Type B pancreatic cell (in vitro differentiated cells): ENCODE measurements around the gene TPP1. TPM values are rescaled to one million over a fixed set of nuclear protein-coding genes. Genes with fewer than 3 reads are reported as not detected.

Source experiments
- DNase-seq: peaks from one replicate; pipeline ENCODE4 v3.0.0; 2021; ENCODE audit warnings: mixed read lengths; ENCODE audit not compliant: unreplicated experiment; ENCODE audit errors: extremely low spot score
- H3K27ac Mint-ChIP-seq: 2 replicates; pipeline ENCODE4 v1.8.0; 2021; ENCODE audit warnings: mild to moderate bottlenecking, mixed read lengths
- H3K27me3 Mint-ChIP-seq: 2 replicates; pipeline ENCODE4 v1.8.0; 2021; ENCODE audit warnings: mixed read lengths
- H3K36me3 Mint-ChIP-seq: 2 replicates; pipeline ENCODE4 v1.8.0; 2021; ENCODE audit warnings: mixed read lengths
- H3K4me1 Mint-ChIP-seq: one replicate; pipeline ENCODE4 v1.8.0; 2021; ENCODE audit warnings: mixed read lengths; ENCODE audit not compliant: unreplicated experiment
- H3K4me3 Mint-ChIP-seq: 2 replicates; pipeline ENCODE4 v1.8.0; 2021; ENCODE audit warnings: mild to moderate bottlenecking, mixed read lengths
- H3K9me3 Mint-ChIP-seq: 2 replicates; pipeline ENCODE4 v1.8.0; 2021; ENCODE audit warnings: mixed read lengths
- total RNA-seq: library from RNA; stranded (reverse); gene quantifications from 2 replicates; pipeline ENCODE4 v1.2.1, GENCODE V29; 2021; ENCODE audit warnings: low replicate concordance
- TF ChIP-seq, protein P1 (sequence below): fragments of 200-600 bp; sonication (generic); conservative IDR thresholded peaks from 2 replicates; pipeline ENCODE4 v1.5.0; 2021; ENCODE audit warnings: antibody characterized with exemption, mild to moderate bottlenecking

TPP1 gene
- total RNA-seq, 1 donor from 2014 or later, result 72.8 TPM

DNA sequence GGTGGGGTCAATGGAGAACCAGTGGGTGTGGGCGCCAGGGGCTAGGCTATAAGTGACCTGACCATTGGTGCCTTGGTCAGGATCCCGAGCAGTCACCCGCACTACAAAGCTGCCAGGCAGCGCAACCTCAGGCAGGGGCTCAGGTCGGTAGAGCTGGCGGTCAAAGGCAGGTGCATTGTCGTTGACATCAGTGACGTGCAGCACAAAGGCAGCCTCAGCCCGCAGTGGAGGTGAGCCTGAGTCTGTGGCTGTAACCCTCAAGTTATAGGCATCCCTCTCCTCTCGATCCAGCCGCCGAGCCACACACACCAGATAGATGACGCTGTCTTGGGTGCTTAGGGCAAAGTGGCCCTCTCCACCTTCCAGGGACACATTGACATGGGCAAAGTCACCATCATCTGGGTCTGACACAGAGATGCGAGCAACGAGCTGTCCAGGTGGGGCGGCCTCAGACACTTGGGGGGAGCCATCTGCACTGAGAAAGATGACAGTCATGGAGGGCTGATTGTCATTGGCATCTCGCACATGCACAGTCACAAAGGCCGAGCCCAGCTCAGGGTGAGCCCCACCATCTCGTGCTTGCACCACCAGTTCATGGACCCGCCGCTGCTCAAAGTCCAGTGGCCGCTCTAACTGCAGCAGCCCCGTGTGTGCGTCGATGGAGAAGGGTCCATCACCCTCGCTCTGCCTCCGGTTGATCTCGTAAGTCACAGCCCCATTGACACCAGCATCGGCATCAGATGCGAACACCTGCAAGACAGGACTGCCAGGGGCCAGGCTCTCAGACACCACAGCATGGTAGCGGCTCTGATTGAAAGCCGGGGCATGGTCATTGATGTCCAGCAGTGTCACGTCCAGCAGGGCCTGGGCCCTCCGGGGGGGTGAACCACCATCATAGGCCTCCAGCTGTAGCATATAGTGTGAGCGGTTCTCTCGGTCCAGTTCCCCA lies 21.1 kb upstream of the TPP1 start:
- Mint-ChIP-seq H3K27ac (no peak overlapping the region), H3K4me1 (peaks cover 2% of the 10 kb centered on the region), H3K27me3 (no peaks in the 10 kb centered on the region), H3K9me3 (no peaks in the 10 kb centered on the region), H3K36me3 (no peaks in the 10 kb centered on the region), H3K4me3 (no peak overlapping the region)
- no peak for DNase-seq
- TF ChIP-seq, protein P1, sequence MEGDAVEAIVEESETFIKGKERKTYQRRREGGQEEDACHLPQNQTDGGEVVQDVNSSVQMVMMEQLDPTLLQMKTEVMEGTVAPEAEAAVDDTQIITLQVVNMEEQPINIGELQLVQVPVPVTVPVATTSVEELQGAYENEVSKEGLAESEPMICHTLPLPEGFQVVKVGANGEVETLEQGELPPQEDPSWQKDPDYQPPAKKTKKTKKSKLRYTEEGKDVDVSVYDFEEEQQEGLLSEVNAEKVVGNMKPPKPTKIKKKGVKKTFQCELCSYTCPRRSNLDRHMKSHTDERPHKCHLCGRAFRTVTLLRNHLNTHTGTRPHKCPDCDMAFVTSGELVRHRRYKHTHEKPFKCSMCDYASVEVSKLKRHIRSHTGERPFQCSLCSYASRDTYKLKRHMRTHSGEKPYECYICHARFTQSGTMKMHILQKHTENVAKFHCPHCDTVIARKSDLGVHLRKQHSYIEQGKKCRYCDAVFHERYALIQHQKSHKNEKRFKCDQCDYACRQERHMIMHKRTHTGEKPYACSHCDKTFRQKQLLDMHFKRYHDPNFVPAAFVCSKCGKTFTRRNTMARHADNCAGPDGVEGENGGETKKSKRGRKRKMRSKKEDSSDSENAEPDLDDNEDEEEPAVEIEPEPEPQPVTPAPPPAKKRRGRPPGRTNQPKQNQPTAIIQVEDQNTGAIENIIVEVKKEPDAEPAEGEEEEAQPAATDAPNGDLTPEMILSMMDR, result no peak

DNA sequence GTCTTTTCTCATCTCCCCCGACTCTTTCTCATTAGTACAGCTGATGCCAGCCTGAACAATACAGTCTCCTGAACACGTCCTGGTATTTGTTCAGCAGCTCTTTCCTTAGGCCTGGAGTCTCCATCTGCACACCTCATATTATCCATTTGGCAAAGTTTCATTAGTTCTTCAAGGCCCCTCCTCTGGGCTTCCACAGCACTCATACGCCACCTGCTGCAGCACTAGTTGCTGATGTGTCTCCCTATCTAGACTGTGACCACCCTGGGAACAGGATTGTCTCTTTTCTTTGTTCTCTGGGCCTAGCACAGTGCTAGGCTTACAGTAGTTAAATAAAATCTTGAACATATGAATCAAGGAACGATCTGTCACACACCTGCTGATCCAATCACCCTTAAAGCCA lies 19.2 kb upstream of the TPP1 start:
- Mint-ChIP-seq H3K27ac (no peak overlapping the region), H3K4me3 (no peak overlapping the region), H3K9me3 (no peaks in the 10 kb centered on the region), H3K27me3 (no peaks in the 10 kb centered on the region), H3K36me3 (peaks cover under 1% of the 10 kb centered on the region), H3K4me1 (peaks cover 8% of the 10 kb centered on the region)
- DNase-seq, result no peak
- TF ChIP-seq, protein P1, result no peak

DNA sequence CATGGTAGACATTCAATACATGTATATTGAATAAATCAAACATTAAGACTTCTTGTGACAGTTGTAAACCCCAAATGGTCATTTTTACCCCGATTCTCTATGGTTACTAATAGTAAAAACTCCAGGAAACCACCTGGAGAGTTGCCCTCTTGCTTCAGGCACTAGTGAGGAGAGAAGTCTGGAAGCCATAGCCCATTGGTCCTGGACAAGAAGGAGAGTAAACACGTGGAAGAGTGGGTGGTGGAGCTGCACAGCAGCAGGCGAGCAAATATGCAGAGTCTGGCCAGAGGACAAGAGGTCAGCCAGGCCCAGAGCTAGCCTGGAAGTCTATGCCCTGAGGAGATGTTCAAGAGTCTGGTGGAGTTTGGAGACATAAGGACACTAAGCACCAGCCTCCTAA lies 18.6 kb upstream of the TPP1 start:
- H3K36me3 Mint-ChIP-seq, result peaks cover 3% of the 10 kb centered on the region
- no peak for DNase-seq
- no peak overlapping the region for H3K4me3 Mint-ChIP-seq
- H3K27me3 Mint-ChIP-seq, result no peaks in the 10 kb centered on the region
- H3K4me1 Mint-ChIP-seq, result peaks cover 8% of the 10 kb centered on the region
- TF ChIP-seq, protein P1, result no peak
- H3K9me3 Mint-ChIP-seq, result no peaks in the 10 kb centered on the region
- H3K27ac Mint-ChIP-seq, result no peak overlapping the region

DNA sequence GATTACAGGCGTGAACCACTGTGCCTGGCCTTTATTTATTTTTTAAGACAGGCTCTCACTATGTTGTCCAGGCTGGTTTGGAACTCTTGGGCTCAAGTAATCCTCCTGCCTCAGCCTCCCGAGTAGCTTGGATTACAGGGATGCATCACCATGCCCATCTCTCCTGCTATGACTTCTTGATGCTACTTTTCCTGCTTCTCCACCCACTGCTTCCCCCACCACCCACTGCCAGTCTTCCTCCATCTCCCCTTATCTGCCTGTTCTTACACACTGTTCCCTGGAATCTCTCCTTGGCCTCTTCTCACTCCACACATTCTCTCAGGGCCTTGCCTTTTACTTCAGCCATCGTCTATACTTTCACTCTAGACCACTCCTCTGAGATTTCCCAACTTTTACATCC lies 17.3 kb upstream of the TPP1 start:
- Mint-ChIP-seq H3K36me3 (peaks cover 5% of the 10 kb centered on the region), H3K9me3 (no peaks in the 10 kb centered on the region), H3K27me3 (peaks cover 4% of the 10 kb centered on the region), H3K4me1 (peaks cover 8% of the 10 kb centered on the region), H3K4me3 (no peak overlapping the region), H3K27ac (no peak overlapping the region)
- no peak for DNase-seq
- TF ChIP-seq, protein P1, result no peak

DNA sequence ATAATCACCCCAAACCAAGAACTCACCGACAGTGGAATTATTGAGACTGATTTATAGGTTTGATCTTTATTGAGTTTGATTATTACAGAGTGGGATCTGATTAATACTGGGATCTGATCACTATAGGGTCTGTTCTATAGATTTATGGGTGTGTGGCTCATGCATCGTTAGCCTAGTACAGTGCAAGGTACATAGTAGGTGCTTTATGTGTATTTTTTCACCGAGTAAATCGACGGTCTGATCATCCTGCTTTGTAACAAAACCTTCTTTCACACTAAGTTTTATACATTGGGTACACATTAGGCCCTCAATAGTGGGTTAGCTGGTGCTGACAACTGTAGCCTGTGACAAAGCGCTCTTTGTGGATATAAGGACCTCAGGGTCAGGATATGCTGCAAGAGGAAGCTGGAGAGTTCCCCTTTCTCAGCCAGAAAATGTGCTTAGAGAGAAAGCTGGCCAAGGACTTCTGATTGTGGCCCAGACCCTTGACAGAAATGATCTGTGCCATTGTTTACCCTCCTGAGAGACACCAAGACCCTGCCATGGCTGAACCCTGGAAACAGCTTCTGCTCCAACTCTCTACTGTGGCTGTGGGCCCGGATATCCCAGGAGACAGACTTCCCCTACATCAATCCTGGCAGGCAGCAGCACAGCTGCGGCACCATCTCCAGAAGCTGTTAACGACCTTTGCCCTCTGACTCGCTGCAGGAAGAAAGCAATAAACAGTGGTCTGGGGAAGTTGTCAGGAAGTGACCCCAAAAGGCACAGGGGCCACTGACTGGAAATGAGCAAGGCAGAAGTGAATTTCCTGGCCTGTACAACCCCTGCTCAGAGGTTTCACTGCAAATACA lies 16.1 kb upstream of the TPP1 start:
- H3K27ac Mint-ChIP-seq, result no peak overlapping the region
- peaks cover 8% of the 10 kb centered on the region for H3K4me1 Mint-ChIP-seq

More for the DNA sequence above, 16.1 kb upstream of the TPP1 start:
- Mint-ChIP-seq H3K9me3 (no peaks in the 10 kb centered on the region), H3K36me3 (peaks cover 9% of the 10 kb centered on the region), H3K27me3 (peaks cover 13% of the 10 kb centered on the region), H3K4me3 (no peak overlapping the region)
- TF ChIP-seq, protein P1, result no peak
- no peak for DNase-seq
